ENCODE data around the gene SNX21.
"Not testable (repeated sequence)": the region's sequence is repeated elsewhere in the genome, so short reads cannot be mapped to it uniquely, and the experiment has no call there.

The SNX21 gene

DNA sequence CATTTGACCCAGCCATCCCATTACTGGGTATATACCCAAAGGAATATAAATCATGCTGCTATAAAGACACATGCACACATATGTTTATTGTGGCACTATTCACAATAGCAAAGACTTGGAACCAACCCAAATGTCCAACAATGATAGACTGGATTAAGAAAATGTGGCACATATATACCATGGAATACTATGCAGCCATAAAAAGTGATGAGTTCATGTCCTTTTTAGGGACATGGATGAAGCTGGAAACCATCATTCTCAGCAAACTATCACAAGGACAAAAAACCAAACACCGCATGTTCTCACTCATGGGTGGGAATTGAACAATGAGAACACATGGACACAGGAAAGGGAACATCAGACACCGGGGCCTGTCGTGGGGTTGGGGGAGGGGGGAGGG is 35.6 kb upstream of the SNX21 start:
- H3K18ac ChIP-seq (ENCODE audit: low read length); H2AK5ac ChIP-seq (ENCODE audit: low read length); H3K36me3 ChIP-seq (ENCODE audit: control insufficient read depth, insufficient read depth, low read length); H4K8ac ChIP-seq (ENCODE audit: low read depth, low read length); H2BK5ac ChIP-seq (ENCODE audit: low read length); H3K4me1 ChIP-seq (ENCODE audit: control insufficient read depth, low read depth, low read length); H3K9ac ChIP-seq (ENCODE audit: low read length); H2BK120ac ChIP-seq (ENCODE audit: low read depth, low read length); H3K23ac ChIP-seq (ENCODE audit: low read length); H3K27me3 ChIP-seq (ENCODE audit: insufficient read depth, low read length, poor library complexity); H3K79me2 ChIP-seq (ENCODE audit: control insufficient read depth, insufficient read depth, low read length); H3K79me1 ChIP-seq (ENCODE audit: low read length); H3K56ac ChIP-seq (ENCODE audit: low read length); H3K4me2 ChIP-seq (ENCODE audit: low read length); H3K27ac ChIP-seq (ENCODE audit: low read depth, low read length); DNase-seq; H3K4ac ChIP-seq (ENCODE audit: low read depth, low read length); H4K5ac ChIP-seq (ENCODE audit: low read length); H3K4me3 ChIP-seq (ENCODE audit: low read length); H2BK15ac ChIP-seq (replicated peaks; ENCODE audit: low read depth): not testable (repeated sequence)
- WGBS (ENCODE audit: extremely low coverage, insufficient coverage, low lambda C conversion rate) = no CpG with 5 or more reads among the region's 3 CpGs

DNA sequence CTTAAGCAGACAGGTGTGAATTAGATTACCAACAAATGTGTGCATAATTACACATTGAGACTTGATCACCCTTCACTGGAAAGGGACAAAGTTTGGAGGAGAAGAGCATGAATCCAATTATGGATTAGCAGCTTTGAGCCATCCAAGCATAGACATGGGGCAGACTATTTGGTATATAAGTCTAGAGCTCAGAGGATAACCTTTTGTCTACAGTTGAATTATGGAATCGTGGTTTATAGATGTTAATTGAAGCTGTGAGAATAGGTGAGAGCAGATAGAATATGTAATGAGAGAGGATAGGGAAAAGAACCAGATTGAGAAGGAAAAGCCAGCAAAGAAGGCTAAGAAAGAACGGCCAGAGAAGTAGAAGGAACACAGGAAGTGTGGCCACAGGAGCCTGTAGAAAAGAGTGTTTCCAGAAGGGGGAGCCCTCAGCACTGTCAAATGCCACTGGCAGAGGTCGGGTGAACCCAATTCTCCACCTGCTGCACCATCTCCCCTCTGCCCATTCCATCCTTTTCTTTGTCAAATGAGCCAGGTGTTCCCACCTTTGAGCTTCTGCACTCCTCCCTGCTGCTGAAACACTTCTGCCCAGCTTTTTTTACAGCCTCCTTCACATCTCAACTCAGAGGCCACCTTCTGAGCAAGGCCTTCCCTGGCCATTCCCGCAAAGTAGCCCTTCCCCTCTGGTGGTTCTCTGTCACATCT is 34.5 kb upstream of the SNX21 start:
- Histone ChIP-seq H3K36me3 (ENCODE audit: control insufficient read depth, insufficient read depth, low read length) (peaks cover 11% of the 10 kb centered on the region), H3K27me3 (ENCODE audit: insufficient read depth, low read length, poor library complexity) (no peaks in the 10 kb centered on the region), H4K5ac (ENCODE audit: low read length) (no peak overlapping the region), H4K8ac (ENCODE audit: low read depth, low read length) (no peak overlapping the region), H3K4me3 (ENCODE audit: low read length) (no peak overlapping the region), H3K18ac (ENCODE audit: low read length) (no peak overlapping the region), H3K79me1 (ENCODE audit: low read length) (no peaks in the 10 kb centered on the region), H2BK120ac (ENCODE audit: low read depth, low read length) (no peak overlapping the region), H2AK5ac (ENCODE audit: low read length) (no peak overlapping the region), H2BK15ac (replicated peaks; ENCODE audit: low read depth) (no peak overlapping the region), H3K4ac (ENCODE audit: low read depth, low read length) (no peak overlapping the region), H3K4me2 (ENCODE audit: low read length) (no peak overlapping the region), H3K9ac (ENCODE audit: low read length) (no peak overlapping the region), H3K27ac (ENCODE audit: low read depth, low read length) (no peak overlapping the region), H3K56ac (ENCODE audit: low read length) (no peak overlapping the region), H3K79me2 (ENCODE audit: control insufficient read depth, insufficient read depth, low read length) (no peaks in the 10 kb centered on the region), H3K23ac (ENCODE audit: low read length) (no peak overlapping the region), H2BK5ac (ENCODE audit: low read length) (no peak overlapping the region), H3K4me1 (ENCODE audit: control insufficient read depth, low read depth, low read length) (no peaks in the 10 kb centered on the region)
- peak; percentile 71 for DNase-seq
- WGBS (ENCODE audit: extremely low coverage, insufficient coverage, low lambda C conversion rate) = no CpG with 5 or more reads among the region's 4 CpGs

DNA sequence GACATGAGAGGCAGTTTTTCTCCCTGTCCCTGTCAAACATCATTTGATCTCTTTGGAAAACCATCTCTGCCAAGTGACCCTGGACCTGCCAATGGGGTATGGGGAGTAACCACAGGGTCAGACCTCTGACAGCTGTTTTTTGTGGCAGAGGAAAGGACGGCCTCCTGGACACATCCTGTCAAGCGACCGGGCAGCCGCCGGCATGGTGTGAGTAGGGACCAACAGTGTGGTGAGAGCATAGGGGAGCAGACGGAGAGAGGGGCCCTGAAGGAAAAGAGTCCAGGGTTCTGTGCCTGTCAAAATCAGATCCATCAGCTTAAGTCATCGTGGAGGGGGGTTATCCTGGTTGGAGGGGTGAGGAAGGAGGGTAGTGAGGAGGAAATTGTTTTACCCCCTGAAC is 31.7 kb upstream of the SNX21 start:
- Histone ChIP-seq H4K5ac (ENCODE audit: low read length) (no peak overlapping the region), H3K79me2 (ENCODE audit: control insufficient read depth, insufficient read depth, low read length) (no peaks in the 10 kb centered on the region), H3K79me1 (ENCODE audit: low read length) (no peaks in the 10 kb centered on the region), H2BK120ac (ENCODE audit: low read depth, low read length) (no peak overlapping the region), H4K8ac (ENCODE audit: low read depth, low read length) (no peak overlapping the region), H3K27ac (ENCODE audit: low read depth, low read length) (no peak overlapping the region), H2AK5ac (ENCODE audit: low read length) (no peak overlapping the region), H2BK5ac (ENCODE audit: low read length) (no peak overlapping the region), H3K36me3 (ENCODE audit: control insufficient read depth, insufficient read depth, low read length) (peaks cover 10% of the 10 kb centered on the region), H3K23ac (ENCODE audit: low read length) (no peak overlapping the region), H3K4me1 (ENCODE audit: control insufficient read depth, low read depth, low read length) (no peaks in the 10 kb centered on the region), H3K4me2 (ENCODE audit: low read length) (no peak overlapping the region), H3K4me3 (ENCODE audit: low read length) (no peak overlapping the region), H2BK15ac (replicated peaks; ENCODE audit: low read depth) (no peak overlapping the region), H3K27me3 (ENCODE audit: insufficient read depth, low read length, poor library complexity) (no peaks in the 10 kb centered on the region), H3K9ac (ENCODE audit: low read length) (no peak overlapping the region), H3K4ac (ENCODE audit: low read depth, low read length) (no peak overlapping the region), H3K56ac (ENCODE audit: low read length) (no peak overlapping the region), H3K18ac (ENCODE audit: low read length) (no peak overlapping the region)
- no peak for DNase-seq
- WGBS (ENCODE audit: extremely low coverage, insufficient coverage, low lambda C conversion rate) = no CpG with 5 or more reads among the region's 7 CpGs

DNA sequence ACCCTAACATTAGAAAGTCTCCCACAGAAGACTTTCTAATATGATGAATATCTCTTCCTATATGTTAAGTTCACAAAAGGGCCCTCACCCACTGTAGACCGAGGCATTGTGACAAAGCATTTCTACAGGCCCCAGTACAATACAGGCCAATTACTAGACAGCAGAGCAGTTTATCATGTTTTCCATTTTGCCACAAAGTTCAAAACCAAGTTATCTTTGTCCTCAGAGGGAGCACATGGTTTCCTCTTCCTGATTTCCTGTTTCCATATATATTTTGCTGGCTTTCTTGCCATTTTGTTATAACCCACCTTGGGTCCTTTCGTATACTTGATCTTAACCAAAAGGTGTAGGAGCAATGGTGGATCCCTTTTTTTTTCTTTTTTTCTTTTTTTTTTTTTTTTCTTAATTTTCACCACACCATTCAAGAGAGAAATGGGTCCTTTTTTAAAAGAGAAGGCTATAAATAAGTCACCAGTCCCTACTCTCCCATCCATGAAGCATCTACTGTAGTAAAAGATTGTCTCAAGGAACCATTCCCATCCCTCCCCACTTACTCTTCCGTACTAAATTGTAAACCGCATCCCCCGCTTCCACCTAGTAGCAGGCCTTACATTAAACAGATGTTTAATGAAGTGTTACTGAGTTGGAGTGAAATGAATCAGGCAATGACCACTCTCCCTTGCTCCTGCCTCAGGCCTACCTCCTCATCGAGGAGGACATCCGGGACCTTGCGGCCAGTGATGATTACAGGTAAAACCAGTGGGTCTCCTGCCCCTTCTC is 23.2 kb upstream of the SNX21 start:
- no peak for DNase-seq
- no peak overlapping the region for H3K4ac ChIP-seq (ENCODE audit: low read depth, low read length)
- H3K18ac ChIP-seq (ENCODE audit: low read length) = no peak overlapping the region
- WGBS (ENCODE audit: extremely low coverage, insufficient coverage, low lambda C conversion rate) = no CpG with 5 or more reads among the region's 8 CpGs
- H4K8ac ChIP-seq (ENCODE audit: low read depth, low read length) = no peak overlapping the region
- peaks cover 21% of the 10 kb centered on the region for H3K79me2 ChIP-seq (ENCODE audit: control insufficient read depth, insufficient read depth, low read length)
- H3K4me1 ChIP-seq (ENCODE audit: control insufficient read depth, low read depth, low read length) = peaks cover under 1% of the 10 kb centered on the region
- H3K27me3 ChIP-seq (ENCODE audit: insufficient read depth, low read length, poor library complexity) = no peaks in the 10 kb centered on the region
- no peak overlapping the region for H3K9ac ChIP-seq (ENCODE audit: low read length)
- H2BK5ac ChIP-seq (ENCODE audit: low read length) = no peak overlapping the region
- H3K23ac ChIP-seq (ENCODE audit: low read length) = no peak overlapping the region
- no peak overlapping the region for H3K4me3 ChIP-seq (ENCODE audit: low read length)
- no peak overlapping the region for H4K5ac ChIP-seq (ENCODE audit: low read length)
- no peak overlapping the region for H2BK15ac ChIP-seq (replicated peaks; ENCODE audit: low read depth)
- no peak overlapping the region for H3K27ac ChIP-seq (ENCODE audit: low read depth, low read length)
- H3K79me1 ChIP-seq (ENCODE audit: low read length) = peaks cover 8% of the 10 kb centered on the region
- no peak overlapping the region for H3K4me2 ChIP-seq (ENCODE audit: low read length)
- no peak overlapping the region for H2BK120ac ChIP-seq (ENCODE audit: low read depth, low read length)
- H3K56ac ChIP-seq (ENCODE audit: low read length) = no peak overlapping the region
- peaks cover 11% of the 10 kb centered on the region for H3K36me3 ChIP-seq (ENCODE audit: control insufficient read depth, insufficient read depth, low read length)
- no peak overlapping the region for H2AK5ac ChIP-seq (ENCODE audit: low read length)

DNA sequence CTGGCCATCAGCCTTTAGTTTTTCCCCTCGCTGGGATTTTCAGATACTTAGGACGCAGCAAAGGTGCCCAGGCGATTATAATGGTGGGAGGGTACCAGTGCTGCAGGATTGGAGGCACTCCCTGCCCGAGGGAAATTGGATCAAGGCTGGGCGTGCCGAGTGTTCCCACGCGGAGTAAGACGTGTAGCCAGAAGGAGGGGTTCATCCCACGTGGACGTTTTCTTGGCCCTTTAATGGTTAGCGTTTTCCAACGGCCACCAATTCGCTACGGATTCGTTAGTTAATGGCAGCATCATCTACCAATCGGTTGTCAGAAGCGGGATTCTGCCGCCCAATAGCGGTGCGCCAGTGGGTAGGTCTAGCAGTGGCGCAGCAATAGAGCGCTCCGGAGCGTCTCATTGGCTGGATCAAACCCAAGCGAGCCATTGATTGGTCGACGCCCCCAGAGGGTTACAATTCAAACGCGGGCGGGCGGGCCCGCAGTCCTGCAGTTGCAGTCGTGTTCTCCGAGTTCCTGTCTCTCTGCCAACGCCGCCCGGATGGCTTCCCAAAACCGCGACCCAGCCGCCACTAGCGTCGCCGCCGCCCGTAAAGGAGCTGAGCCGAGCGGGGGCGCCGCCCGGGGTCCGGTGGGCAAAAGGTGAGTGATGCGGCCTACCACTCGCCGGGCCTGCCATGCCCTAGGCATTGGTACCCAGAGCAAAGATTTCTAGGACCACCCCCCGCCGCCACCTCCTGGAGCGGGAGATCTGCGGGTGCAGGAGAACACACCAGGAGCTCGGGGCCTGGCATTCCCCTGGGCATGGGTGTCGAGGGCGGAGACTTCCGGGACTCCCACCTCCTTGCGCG is 21.2 kb upstream of the SNX21 start, which contains the start of gene UBE2C:
TSS of gene UBE2C (plus strand) at position 488 of the 849 bp plus-strand sequence. CDS start at position 540, 52 bp downstream.
- WGBS (ENCODE audit: extremely low coverage, insufficient coverage, low lambda C conversion rate) = no CpG with 5 or more reads among the region's 65 CpGs
- H3K4me1 ChIP-seq (ENCODE audit: control insufficient read depth, low read depth, low read length) = peaks cover 4% of the 10 kb centered on the region
- H3K79me1 ChIP-seq (ENCODE audit: low read length) = peaks cover 12% of the 10 kb centered on the region
- peak within 1 kb of the TSS; percentile 72 for H3K18ac ChIP-seq (ENCODE audit: low read length)
- H4K8ac ChIP-seq (ENCODE audit: low read depth, low read length) = peak within 1 kb of the TSS; percentile 31
- peak within 1 kb of the TSS; percentile 78 for H2BK5ac ChIP-seq (ENCODE audit: low read length)
- peak within 1 kb of the TSS; percentile 76 for H3K4ac ChIP-seq (ENCODE audit: low read depth, low read length)
- peaks cover 23% of the 10 kb centered on the region for H3K79me2 ChIP-seq (ENCODE audit: control insufficient read depth, insufficient read depth, low read length)
- peaks cover 18% of the 10 kb centered on the region for H3K36me3 ChIP-seq (ENCODE audit: control insufficient read depth, insufficient read depth, low read length)
- DNase-seq = peak; percentile 100
- H3K9ac ChIP-seq (ENCODE audit: low read length) = peak within 1 kb of the TSS; percentile 100
- H2BK15ac ChIP-seq (replicated peaks; ENCODE audit: low read depth) = no peak within 1 kb of the TSS
- no peak within 1 kb of the TSS for H4K5ac ChIP-seq (ENCODE audit: low read length)
- no peak within 1 kb of the TSS for H2BK120ac ChIP-seq (ENCODE audit: low read depth, low read length)
- peak within 1 kb of the TSS; percentile 59 for H3K27ac ChIP-seq (ENCODE audit: low read depth, low read length)
- H3K27me3 ChIP-seq (ENCODE audit: insufficient read depth, low read length, poor library complexity) = no peaks in the 10 kb centered on the region
- peak within 1 kb of the TSS; percentile 75 for H3K23ac ChIP-seq (ENCODE audit: low read length)
- peak within 1 kb of the TSS; percentile 100 for H3K4me3 ChIP-seq (ENCODE audit: low read length)
- H3K56ac ChIP-seq (ENCODE audit: low read length) = peak within 1 kb of the TSS; percentile 99
- peak within 1 kb of the TSS; percentile 60 for H3K4me2 ChIP-seq (ENCODE audit: low read length)
- H2AK5ac ChIP-seq (ENCODE audit: low read length) = peak within 1 kb of the TSS; percentile 99

All from mesendoderm (in vitro differentiated cells).